GM19395 (cell line): ENCODE measurements around the gene COMMD2.

Experiments
- ATAC-seq: cut with Tn5 transposase; IDR thresholded peaks from one replicate; pipeline ENCODE4 v1.9.1; 2021; ENCODE audit warnings: mild to moderate bottlenecking, moderate library complexity; ENCODE audit not compliant: unreplicated experiment

The COMMD2 gene

DNA sequence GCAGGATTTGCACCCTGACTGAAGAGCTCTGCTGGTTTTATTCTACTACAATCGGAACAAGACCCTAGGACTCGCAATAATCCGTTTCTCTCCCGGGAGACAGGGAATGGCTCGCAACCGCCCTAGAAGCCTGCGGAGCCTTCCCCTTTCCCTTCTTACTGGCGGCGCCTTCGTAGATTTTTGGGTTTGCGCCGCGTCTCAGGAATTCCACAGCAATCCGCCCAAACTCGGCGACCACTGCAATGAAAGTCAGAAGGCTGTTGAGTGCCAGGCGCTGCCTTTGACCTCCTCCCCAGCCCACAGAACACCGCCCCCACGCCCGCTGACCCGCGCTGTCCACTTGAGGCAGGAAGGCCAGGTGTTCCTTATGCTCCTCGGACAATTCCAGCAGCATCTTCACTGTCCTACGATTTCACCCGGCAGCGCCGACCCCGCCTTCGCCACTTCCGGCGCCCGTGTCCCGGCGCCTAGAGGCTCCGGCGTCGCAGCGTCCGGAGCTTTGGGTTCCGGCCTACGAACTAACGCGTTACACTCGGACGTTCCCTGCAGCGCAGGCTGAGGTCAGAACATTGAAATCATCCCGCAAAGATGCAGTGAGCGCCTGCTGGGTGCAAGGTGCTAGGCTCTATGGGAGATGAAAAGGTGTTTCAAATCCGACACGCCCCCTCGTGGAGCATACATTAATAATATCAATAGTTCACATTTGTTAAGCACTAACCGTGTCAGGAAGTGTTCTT, at the start of gene COMMD2:
Gene COMMD2, minus strand, starts transcription at position 439 of the 737 bp plus-strand sequence. Its CDS starts 45 bp downstream, at position 394.
- ATAC-seq: peak; percentile 99

DNA sequence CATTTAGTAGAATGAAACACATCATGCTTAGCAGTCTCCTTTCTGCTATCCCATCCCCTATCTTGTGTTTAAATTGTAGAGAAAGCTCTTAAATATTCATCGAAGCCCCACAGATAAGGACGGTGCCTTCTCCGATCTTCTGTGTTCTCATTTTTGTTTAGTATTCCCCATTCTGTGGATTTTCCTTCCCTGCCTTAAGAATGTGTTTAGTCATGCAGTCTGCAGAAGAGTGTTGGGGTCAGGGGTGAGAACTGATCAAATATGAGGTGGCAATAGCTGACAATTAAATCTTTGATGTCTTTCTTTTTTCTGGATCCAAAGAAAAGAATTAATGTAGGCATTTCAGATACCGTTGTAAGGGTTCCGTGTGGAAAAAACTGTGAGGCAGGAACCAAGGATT, 49.4 kb upstream of the COMMD2 start:
- no peak for ATAC-seq

DNA sequence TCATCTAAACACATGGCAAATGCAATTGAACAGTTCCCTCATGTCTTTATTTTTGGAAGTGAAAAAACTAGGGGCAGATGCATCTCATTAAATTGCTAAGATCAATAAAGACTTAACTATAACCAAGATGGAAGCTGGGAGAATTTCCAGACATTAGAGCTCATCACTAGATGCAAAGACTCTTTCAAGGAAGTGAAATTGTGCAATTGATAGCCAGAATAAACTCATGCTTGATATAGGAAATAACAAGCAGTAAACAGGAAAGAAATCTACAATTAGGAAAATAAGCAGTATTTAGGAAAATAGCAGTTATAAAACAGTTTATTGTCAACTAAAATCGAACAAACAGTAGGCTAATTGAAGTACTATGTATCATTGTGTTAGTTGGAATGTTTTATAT, 48.9 kb upstream of the COMMD2 start:
- ATAC-seq: no peak

DNA sequence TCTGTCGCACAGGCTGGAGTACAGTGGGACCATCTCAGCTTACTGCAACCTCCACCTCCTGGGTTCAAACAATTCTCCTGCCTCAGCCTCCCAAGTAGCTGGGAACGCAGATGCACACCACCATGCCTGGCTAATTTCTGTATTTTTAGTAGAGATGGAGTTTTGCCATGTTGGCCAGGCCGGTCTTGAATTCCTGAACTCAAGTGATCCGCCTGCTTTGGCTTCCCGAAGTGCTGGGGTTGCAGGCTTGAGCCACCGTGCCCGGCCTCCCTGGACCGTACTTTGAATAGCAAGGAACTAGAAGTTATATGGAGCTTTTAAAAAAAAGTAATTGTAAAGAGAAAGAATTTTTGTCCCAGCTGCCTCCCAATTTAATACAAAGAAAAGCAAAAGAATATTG, 48.4 kb upstream of the COMMD2 start:
- no peak for ATAC-seq

DNA sequence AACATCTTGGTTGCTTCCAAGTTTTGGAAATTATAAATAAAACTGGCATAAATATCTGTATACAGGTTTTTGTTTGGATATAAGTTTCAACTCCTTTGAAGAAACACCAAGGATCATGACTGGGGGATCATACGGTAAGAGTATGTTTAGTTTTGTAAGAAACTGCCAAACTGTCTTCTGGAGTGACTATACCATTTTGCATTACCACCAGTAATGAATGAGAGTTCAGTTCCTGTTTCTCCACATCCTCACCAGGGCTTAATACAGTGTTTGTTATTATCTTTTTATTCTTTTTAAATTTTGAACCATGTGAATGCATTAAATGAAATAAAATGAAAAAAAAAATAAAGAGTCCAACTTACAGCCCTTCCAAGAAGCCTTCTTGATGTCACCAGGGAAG, 43.7 kb upstream of the COMMD2 start:
- ATAC-seq: no peak

DNA sequence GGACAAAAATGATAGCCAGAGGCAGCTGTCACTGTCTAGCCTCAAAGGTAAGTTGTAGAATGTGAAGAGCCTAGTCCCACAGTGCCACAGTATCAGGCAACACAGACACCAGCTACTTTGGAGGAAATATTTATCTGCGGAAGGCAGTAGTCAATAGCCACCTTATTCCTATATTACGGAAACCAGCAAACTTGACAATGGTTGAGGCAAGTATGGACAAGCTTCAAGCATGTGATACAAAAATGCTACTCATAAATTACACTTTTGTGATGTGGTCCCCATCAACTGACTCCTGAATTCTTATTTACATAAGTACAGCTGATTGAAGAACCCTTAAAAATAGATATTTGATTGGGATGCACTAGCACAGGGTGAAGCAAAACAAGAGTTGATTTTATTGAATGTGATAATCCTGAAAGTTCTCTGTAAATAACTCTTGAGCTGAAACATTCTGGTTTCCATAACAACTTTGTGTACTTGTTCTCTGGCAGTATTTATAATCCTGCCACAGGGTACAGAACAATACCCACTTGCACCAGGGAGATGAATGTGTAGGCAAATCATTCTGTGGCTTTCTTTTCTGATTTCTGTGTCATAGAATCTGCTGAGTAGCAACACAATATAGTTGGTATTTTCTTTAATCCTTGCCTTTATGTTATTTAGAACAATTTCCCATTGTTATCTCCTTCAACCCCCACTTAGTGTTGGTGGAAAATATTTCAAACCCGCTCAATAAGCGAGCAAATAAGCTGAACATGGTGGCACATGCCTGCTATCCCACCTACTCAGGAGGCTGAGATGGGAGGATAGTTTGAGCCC, 40.4 kb upstream of the COMMD2 start, which contains the start of gene ANKUB1:
Gene ANKUB1, minus strand, starts transcription at position 103 of the 819 bp plus-strand sequence. CDS start 188 bp downstream, outside the sequence.
- ATAC-seq: no peak

DNA sequence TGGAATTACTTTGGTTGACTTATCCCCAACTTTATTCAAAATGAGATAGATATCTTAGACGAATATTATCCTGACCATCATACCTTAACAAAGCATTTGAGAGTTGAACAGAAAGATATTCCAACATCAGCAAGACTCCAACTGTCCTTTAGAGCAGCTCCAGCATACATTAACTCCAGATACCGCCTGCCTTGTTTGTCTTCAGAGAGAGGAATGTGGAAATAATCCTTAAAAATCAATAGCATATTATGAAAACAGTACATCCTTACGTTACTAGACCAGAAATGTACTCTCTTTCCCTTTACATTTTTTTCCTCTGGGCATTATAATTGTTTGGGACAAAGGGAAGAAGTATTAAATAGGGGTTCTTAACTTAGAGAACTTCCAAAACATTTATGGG, 38.4 kb upstream of the COMMD2 start:
- no peak for ATAC-seq

DNA sequence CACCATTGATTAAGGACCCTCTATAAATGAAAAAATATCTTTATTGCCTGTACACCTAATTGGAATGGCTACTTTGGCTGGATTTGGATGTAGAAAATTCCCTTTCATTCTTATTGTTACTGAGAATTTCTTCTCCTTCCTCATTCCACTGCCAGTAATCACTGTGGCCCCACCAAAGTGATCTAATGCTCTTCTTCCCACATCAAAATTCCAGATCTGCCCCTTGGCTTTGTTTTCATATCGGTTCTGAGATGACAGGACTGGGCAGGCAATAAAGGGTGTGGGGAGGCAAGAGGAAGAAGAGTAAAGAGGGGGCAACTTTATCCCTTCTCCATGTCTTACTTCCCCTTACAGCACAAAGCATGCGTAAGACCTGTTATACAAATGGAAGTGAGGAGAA, 38.0 kb upstream of the COMMD2 start:
- ATAC-seq: no peak

DNA sequence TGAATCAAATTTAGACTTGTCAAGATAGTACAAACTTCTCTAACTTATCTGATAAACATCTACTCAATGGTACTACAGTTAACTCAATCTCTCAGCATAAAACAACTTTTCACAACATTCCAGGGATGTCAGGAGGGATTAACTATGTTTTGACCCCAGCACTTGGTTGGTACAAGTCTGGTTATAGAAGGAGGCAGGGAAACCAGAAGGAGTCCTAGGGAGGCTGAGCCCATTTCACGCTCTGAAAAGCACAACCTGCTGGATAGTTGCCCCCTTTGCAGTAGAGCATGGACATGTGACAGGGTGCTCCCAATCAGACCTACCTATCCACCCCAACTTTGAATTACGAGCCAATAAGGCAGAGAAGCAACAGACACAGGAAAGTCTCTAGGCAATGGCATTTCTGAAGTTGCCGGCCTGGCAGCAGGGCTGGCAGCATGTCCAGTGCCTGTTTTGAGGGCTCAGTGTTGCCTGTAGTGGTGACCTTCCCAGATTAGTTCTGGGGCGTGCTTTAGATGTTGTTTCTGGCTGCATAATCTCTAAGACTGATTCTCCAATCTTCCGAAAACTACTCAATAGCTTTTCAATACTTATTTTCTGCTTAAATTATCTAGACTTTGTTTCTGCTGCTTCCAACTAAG, 31.9 kb upstream of the COMMD2 start:
- no peak for ATAC-seq

DNA sequence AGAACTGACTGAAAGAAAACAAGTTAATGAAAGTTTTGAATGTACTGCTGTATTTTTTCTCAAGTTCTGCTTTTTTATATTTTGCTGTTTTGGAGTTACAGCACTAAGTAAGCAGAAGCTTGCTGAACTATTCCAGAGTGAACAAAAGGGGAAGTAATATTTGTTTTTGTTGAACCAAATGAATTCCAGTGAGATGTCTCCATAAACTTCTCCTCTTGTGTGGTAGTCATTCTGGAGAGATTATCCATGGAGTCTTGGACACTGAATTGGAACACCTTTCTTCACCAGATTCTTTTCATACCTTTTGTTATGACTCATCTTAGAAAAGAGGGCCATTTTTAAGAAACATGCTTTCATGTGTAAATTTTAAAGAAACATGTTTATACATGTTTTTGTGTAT, 31.3 kb upstream of the COMMD2 start:
- no peak for ATAC-seq

DNA sequence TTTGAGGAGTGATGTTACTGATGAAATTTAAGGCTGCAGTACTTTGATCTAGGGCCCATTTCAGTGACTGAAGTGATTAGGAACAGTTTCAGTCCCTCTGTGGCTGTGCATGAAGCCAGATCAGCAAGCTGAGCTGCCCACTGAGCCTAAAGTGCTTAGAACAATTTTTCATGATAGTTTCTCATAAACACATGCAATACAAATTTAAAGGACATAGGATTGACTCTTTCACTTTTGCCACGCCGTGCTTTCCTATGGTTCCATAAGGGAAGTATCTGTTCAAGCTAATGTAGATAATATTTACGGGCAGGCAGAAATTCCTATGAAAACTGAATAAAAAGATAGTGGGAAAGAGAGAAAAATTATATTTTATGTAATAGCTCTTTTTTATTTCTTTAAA, 29.5 kb upstream of the COMMD2 start:
- ATAC-seq: no peak

DNA sequence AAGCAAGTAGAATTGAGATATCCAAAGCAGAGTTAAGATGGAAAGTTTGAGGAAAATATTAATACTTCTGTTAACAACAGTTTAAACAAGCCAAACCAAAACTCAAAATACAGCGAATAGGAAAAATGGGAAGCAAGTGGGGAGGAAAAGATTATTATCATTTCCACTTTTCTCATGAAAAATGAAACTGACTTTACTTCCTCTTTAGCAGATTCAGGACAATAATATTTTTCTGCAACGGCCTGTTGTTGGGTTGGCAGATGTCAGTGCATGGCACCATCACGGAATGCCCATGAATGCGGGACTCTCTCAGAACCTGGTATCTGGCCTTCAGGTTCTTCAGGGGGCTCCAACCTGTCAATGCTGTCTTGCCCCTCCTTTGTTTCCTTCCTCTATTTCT, 28.9 kb upstream of the COMMD2 start:
- no peak for ATAC-seq

DNA sequence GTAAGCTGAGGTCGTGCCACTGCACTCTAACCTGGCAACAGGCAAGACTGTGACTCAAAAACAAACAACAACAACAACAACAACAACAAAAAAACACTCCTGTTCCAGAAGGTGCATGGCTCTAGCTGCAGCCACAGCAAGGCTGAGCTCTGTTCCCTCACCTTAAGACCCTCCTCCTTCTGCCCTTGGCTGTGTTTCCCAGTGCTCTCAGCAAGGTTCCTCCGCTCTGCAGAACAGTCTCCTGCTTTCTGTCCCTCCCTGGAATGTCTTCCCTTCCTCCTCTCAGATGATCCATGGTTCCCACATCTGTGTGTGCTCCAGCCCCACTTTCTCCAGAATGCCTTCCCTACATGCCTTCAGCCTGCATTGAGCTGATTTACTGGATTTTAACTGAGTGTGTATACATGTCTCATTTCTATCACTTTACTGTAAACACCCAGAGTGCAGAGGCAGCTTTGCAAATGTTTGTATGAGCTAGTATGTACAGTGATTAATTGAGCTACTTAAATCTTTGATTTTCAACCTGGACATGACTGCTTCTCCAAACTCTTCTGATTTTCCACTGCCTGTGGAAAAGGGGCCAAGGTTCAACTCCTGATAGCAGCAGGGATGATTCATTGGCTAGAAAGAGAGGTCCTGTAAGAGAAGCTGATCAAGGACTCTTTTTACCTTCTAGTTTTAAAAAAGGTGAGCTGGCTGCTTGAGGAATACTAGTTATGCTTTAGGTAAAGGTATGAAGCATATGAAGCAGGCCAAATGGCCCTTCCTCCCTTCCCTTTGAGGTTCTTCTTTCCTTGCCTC, 25.3 kb upstream of the COMMD2 start:
- no peak for ATAC-seq

DNA sequence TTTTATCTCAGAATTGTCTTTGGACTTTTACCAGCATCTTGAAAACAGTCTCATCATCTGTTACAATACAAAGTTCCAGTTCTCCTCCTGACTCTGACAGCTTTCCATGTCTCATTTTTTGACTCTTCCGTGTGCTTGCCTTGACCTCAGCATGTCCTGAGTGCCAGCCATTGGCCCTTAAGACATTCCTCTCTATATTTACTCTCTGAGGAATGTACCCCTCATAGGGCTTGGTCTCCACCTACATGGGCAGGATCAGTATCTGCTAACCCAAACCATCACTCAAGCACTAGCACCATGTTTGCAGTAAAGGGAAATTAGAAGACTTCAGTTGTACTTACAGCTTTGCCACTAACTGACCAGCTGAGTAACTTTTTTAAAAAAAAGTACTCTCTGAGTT, 23.9 kb upstream of the COMMD2 start:
- no peak for ATAC-seq

DNA sequence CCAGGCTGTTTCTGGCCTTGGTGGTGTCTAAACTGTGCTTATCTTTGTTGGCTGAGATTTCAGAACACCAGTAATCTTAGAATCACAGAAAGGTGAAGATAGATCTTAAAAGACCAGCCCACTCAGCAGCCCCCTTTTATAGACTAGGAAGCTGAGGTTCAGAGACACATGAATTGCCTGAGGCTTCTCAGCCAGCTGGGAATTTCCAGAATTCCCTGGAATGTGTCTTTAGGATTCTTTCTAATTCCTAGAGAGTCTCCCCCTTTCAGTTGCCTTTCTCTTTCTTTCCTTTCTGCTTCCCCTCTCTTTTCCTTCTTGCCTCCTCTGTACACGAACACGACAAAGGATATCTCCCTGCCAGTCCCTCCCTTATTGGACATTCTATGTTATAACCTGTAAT, 20.6 kb upstream of the COMMD2 start:
- ATAC-seq: no peak

DNA sequence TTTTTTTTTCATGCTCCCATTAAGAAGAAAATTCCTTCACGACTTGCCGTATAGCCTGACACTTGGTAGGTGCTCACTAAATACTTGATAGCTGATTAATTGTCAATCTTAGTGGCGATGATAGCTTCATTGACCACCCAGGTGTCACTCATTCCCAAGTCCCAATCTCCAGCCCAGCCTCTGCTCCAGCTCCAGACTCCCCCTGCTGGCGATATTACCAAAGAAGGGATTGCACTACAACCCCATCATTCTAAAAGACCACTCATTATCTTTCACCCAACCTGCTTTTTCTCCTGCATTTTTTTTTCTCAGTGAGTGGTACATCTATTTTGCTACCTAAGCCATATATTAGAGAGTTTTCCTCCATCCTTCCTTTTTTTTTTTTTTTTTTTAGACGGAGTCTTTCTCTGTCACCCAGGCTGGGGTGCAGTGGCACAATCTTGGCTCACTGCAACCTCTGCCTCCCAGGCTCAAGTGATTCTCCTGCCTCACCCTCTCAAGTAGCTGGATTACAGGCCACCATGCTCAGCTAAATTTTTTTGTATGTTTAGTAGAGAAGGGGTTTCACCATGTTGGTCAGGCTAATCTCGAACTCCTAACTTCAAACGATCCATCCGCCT, 19.5 kb upstream of the COMMD2 start:
- ATAC-seq: peak; percentile 80

DNA sequence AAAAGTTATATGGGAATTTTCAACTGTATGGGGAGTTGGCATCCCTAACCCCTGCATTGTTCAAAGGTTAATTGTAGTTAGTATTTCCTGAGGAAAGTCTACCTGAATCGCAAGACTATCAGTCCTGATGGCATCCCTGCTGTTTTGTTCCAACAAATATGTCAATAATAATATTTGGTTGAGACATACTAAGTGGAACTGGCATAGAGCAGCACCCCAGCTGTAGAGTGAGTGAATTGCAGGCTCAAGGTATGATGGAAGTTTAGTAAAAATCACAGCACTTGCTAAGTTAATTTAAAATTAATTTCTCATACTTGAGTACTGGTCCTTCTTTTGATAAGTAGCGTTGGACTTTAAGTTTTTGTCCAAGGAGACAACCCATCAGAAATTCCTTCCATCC, 18.0 kb upstream of the COMMD2 start:
- ATAC-seq: no peak

DNA sequence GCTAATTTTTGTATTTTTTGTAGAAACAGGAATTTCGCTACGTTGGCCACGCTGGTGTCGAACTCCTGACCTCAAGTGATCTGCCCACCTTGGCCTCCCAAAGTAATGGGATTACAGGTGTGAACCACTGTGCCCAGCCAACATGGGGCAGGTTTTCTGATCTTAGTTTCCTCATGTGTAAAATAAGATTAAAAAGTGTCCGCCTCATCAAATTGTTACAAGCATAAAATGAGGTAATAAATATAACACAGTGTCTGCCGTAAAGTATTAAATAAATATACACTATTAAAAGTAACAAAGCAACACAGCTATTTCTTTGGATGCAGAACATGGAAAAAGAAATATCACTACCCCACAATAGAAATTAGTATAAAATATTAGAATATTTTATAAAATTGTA, 16.4 kb upstream of the COMMD2 start:
- ATAC-seq: no peak

DNA sequence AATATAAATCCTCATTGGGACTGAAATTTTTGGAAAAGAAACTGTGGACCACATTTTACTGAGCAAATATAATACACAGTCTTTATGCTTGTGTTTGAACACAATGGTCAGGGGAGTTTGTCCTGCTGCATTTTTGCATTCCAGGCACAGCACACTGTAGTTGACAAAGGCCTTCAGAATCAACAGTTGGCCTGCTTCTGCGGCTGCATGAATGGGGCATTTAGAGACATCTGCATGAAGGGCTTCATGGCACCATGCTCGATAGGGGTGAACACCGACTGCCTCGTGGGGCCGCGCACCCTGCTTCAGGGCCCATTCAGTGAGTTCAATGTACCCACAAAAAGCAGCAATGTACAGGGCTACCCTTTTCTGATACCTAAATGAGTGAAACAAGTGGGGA, 15.4 kb upstream of the COMMD2 start:
- ATAC-seq: no peak

DNA sequence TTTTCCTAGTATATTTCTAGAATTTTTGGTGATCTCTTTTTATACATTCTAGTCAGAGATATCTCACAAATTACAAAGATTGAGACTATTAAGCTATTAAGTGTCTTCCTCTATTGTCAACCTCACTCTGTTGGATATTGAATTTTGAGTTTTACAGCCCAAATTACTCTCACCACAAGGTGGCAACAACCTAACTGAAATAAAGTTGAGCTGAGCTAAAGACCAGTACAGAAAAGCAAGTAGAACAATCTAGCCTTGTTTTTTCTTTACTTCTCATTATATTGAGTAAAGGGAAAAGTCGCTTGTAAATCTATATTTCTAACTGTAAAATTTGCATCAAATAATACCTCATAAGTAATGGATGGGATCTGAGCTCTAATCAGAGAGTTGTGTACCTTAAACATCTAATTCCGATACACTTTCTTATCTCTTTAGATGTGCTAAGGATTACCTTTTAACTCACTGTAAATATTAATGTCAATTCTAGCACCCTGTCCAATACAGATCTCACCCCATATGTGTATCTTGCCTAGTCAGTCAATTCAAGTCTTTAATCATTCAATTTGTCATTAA, 13.6 kb upstream of the COMMD2 start:
- no peak for ATAC-seq
